ENCODE data around the gene EXOC3L2.

DNA sequence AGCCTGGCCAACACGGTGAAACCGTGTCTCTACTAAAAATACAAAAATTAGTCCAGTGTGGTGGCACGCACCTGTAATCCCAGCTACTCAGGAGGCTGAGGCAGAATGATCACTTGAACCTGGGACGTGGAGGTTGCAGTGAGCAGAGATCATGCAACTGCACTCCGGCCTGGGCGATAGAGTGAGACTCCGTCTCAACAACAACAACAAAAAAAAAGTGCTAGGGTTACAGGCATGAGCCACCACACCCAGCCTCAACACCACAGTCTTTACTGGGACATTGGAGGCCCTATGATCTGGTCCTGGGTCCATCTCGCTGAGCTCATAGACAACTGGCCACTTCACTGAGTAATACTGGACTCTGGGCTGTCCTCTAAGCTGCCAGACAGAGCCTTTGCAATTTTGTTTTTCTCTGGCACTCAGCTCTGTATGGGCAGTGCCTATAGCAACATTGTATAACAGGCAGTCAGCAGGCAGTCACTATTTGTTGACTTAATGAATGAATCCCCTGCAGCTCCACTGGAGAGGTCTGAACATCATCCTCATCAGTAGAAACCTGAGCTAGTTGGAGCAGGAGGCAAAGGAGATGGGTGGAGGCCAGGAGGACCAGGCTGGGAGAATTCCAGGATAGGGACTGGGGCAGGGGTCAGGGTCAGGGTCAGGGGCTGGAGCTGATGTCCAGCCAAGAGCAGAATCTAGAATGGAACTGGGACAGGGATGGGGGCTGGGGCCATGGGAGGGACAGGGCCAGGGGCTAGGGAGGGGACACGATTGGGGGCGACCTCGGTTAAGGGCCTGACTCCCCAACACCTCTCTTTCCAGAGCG lies 58.5 kb downstream of the EXOC3L2 start:
- TF ChIP-seq, protein P1, sequence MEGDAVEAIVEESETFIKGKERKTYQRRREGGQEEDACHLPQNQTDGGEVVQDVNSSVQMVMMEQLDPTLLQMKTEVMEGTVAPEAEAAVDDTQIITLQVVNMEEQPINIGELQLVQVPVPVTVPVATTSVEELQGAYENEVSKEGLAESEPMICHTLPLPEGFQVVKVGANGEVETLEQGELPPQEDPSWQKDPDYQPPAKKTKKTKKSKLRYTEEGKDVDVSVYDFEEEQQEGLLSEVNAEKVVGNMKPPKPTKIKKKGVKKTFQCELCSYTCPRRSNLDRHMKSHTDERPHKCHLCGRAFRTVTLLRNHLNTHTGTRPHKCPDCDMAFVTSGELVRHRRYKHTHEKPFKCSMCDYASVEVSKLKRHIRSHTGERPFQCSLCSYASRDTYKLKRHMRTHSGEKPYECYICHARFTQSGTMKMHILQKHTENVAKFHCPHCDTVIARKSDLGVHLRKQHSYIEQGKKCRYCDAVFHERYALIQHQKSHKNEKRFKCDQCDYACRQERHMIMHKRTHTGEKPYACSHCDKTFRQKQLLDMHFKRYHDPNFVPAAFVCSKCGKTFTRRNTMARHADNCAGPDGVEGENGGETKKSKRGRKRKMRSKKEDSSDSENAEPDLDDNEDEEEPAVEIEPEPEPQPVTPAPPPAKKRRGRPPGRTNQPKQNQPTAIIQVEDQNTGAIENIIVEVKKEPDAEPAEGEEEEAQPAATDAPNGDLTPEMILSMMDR (IDR thresholded peaks at IDR 0.05), result no peak
- no peak for TF ChIP-seq POLR2AphosphoS5 (IDR thresholded peaks at IDR 0.05; ENCODE audit: insufficient read depth in 1 of 2, low read depth in 1 of 2)
